ENCODE measurements around the gene CDC37L1.

GRCh38 chr9:4740388-4740637, 60.9 kb downstream of the CDC37L1 start:
- TF ChIP-seq REST (IDR thresholded peaks at IDR 0.05; ENCODE audit: low read depth) (no peak), CREB1 (IDR thresholded peaks at IDR 0.05; ENCODE audit: low read depth) (no peak), TCF12 (IDR thresholded peaks at IDR 0.05; ENCODE audit: low read depth) (no peak), TAF1 (IDR thresholded peaks at IDR 0.05; ENCODE audit: low read depth) (no peak), NFIC (IDR thresholded peaks at IDR 0.05) (no peak), FOXM1 (IDR thresholded peaks at IDR 0.05; ENCODE audit: borderline replicate concordance, low read depth) (no peak), EP300 (IDR thresholded peaks at IDR 0.05; ENCODE audit: borderline replicate concordance) (no peak), TEAD4 (IDR thresholded peaks at IDR 0.05) (no peak), CEBPB (IDR thresholded peaks at IDR 0.05) (no peak), YY1 (IDR thresholded peaks at IDR 0.05; ENCODE audit: low read depth) (no peak), USF1 (IDR thresholded peaks at IDR 0.05) (no peak)

Data from Ishikawa (cell line).